PFSK-1 (cell line): ENCODE data around the gene DCC.

ENCODE experiments used
- POLR2AphosphoS5 ChIP-seq: IDR thresholded peaks from 2 replicates; pipeline ENCODE4 v1.6.1; 2012; ENCODE audit warnings: low read depth, mild to moderate bottlenecking, control low read depth, low read length, moderate library complexity
- SIN3A ChIP-seq: IDR thresholded peaks from 2 replicates; pipeline ENCODE4 v1.6.1; 2012; ENCODE audit warnings: mild to moderate bottlenecking, low read length, moderate library complexity, borderline replicate concordance; ENCODE audit not compliant: insufficient read depth
- TAF1 ChIP-seq: IDR thresholded peaks from 2 replicates; pipeline ENCODE4 v1.6.1; 2012; ENCODE audit warnings: low read length, control low read depth, borderline replicate concordance; ENCODE audit not compliant: insufficient read depth

- no peak for TF ChIP-seq POLR2AphosphoS5
- TF ChIP-seq TAF1, result no peak
- no peak for TF ChIP-seq SIN3A
These were observed 597.8 kb downstream of the DCC start for GRCh38 chr18:52937840-52938239.
